CD4-positive, alpha-beta T cell treated with Interferon gamma for 1 hour (primary cell): ENCODE data around the gene SMOC2.
"Not testable (repeated sequence)": the region's sequence is repeated elsewhere in the genome, so short reads cannot be mapped to it uniquely, and the experiment has no call there.

Experiments used
- DNase-seq: peaks from one replicate; pipeline ENCODE4 v3.0.0-alpha.2; 2020

SMOC2 gene

GRCh38 chr6:168670401-168670985, 229.5 kb downstream of the SMOC2 start:
- no peak for DNase-seq

- DNase-seq: no peak
Observed at GRCh38 chr6:168671028-168671862, 230.3 kb downstream of the SMOC2 start.

GRCh38 chr6:168671863-168672546, 231.0 kb downstream of the SMOC2 start:
- no peak for DNase-seq

- no peak for DNase-seq
Observed at GRCh38 chr6:168674595-168674994, 233.6 kb downstream of the SMOC2 start.

GRCh38 chr6:168675375-168675774, 234.4 kb downstream of the SMOC2 start:
- no peak for DNase-seq

- no peak for DNase-seq
Observed at GRCh38 chr6:168675933-168676551, 235.1 kb downstream of the SMOC2 start.

GRCh38 chr6:168676552-168677322, 235.8 kb downstream of the SMOC2 start:
- no peak for DNase-seq

- not testable (repeated sequence) for DNase-seq
Observed at GRCh38 chr6:168677323-168677781, 236.4 kb downstream of the SMOC2 start.

GRCh38 chr6:168678077-168678476, 237.1 kb downstream of the SMOC2 start:
- DNase-seq: no peak

- no peak for DNase-seq
Observed at GRCh38 chr6:168678588-168678987, 237.6 kb downstream of the SMOC2 start.

GRCh38 chr6:168681748-168682147, 240.8 kb downstream of the SMOC2 start:
- DNase-seq: no peak

GRCh38 chr6:168683621-168684020, 242.6 kb downstream of the SMOC2 start:
- no peak for DNase-seq

- DNase-seq: no peak
Observed at GRCh38 chr6:168684471-168684870, 243.5 kb downstream of the SMOC2 start.

GRCh38 chr6:168684906-168685305, 243.9 kb downstream of the SMOC2 start:
- DNase-seq: no peak

- DNase-seq: no peak
Observed at GRCh38 chr6:168686029-168686738, 245.2 kb downstream of the SMOC2 start.

- no peak for DNase-seq
Observed at GRCh38 chr6:168686831-168687730, 246.1 kb downstream of the SMOC2 start.

- DNase-seq: no peak
Observed at GRCh38 chr6:168690271-168690670, 249.3 kb downstream of the SMOC2 start.

GRCh38 chr6:168691774-168692173, 250.8 kb downstream of the SMOC2 start:
- no peak for DNase-seq

GRCh38 chr6:168692193-168692914, 251.4 kb downstream of the SMOC2 start:
- DNase-seq: no peak

GRCh38 chr6:168692915-168693257, 251.9 kb downstream of the SMOC2 start:
- DNase-seq: not testable (repeated sequence)
